ENCODE measurements around the gene RP9. TPM values are rescaled to one million over a fixed set of nuclear protein-coding genes. Genes with fewer than 3 reads are reported as not detected.

Gene RP9
- polyA plus RNA-seq, 2 of the 4 experiments (the other 2 are of a cell fraction): 25.7 to 51.5 TPM

DNA sequence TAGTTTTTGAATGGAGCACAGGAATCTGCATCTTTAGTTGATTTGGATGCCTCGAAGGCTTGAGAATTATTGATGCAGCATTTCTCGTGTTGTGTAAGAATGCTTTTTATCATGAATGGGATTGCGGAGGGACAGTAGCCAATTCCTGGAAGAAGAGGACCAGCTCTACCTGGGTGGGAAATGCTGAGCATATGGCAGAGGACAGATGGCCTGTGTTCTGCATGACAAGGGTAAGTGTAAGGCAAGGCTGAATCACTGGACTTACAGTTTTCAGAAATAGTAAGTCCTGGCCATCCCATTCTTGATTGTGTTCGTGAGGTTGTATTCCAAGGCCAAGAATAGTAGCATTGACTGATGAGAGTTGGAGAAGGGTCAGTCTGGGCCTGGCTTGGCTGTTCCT is 15.9 kb downstream of the RP9 start:
- Histone ChIP-seq H3K27ac (no peak overlapping the region), H3K4me1 (no peaks in the 10 kb centered on the region), H3K4me2 (no peak overlapping the region), H3K4me3 (no peak overlapping the region), H3K9me3 (no peaks in the 10 kb centered on the region)
- no peak for DNase-seq (ENCODE audit: low read depth in 1 of 2, low spot score in 1 of 2)
- POLR2A ChIA-PET: no interaction called here
- no peak for ATAC-seq
- FAIRE-seq: no peak
- 91% methylated on average over 4 of the region's 4 CpGs for WGBS (ENCODE audit: missing lambda C conversion rate)
- CTCF ChIA-PET: no interaction called here
- TF ChIP-seq, protein P1, sequence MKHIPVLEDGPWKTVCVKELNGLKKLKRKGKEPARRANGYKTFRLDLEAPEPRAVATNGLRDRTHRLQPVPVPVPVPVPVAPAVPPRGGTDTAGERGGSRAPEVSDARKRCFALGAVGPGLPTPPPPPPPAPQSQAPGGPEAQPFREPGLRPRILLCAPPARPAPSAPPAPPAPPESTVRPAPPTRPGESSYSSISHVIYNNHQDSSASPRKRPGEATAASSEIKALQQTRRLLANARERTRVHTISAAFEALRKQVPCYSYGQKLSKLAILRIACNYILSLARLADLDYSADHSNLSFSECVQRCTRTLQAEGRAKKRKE (CRISPR knock-in tag; IDR thresholded peaks at IDR 0.05; ENCODE audit: low read depth): no peak
- TF ChIP-seq POLR2AphosphoS2 (conservative IDR thresholded peaks at IDR 0.05; ENCODE audit: low read length): no peak
- TF ChIP-seq NR3C1 (IDR thresholded peaks at IDR 0.05): no peak
- no peak for TF ChIP-seq CBX2 (IDR thresholded peaks at IDR 0.05; ENCODE audit: borderline replicate concordance, low read depth)
- no peak for TF ChIP-seq EHMT2 (IDR thresholded peaks at IDR 0.05; ENCODE audit: low read depth)
- TF ChIP-seq KDM5A (IDR thresholded peaks at IDR 0.05): no peak
- no peak for TF ChIP-seq HOXB13 (CRISPR knock-in tag; IDR thresholded peaks at IDR 0.05; ENCODE audit: low read depth)
- no peak for TF ChIP-seq EHF (CRISPR knock-in tag; IDR thresholded peaks at IDR 0.05)
- TF ChIP-seq FOSB (CRISPR knock-in tag; IDR thresholded peaks at IDR 0.05): no peak
- TF ChIP-seq E2F6 (IDR thresholded peaks at IDR 0.05; ENCODE audit: borderline replicate concordance, low read depth): no peak

GRCh38 chr7:33091641-33092191 is 17.5 kb downstream of the RP9 start:
- no peaks in the 10 kb centered on the region for H3K4me1 ChIP-seq
- WGBS (ENCODE audit: missing lambda C conversion rate): 75% methylated on average over 5 of the region's 5 CpGs
- TF ChIP-seq RAD21 (conservative IDR thresholded peaks at IDR 0.05 in 1 of 2, IDR thresholded peaks at IDR 0.05 in 1 of 2): no peak
- TF ChIP-seq MAZ (IDR thresholded peaks at IDR 0.05; ENCODE audit: borderline replicate concordance, low read depth, low read length): no peak
- no peak for TF ChIP-seq KDM5A (IDR thresholded peaks at IDR 0.05)
- TF ChIP-seq HOXB5 (CRISPR knock-in tag; IDR thresholded peaks at IDR 0.05): no peak
- no peak for TF ChIP-seq RNF2 (IDR thresholded peaks at IDR 0.05; ENCODE audit: borderline replicate concordance, low read depth)
- no peak for TF ChIP-seq JUNB (IDR thresholded peaks at IDR 0.05)
- TF ChIP-seq HDAC2 (IDR thresholded peaks at IDR 0.05): no peak
- TF ChIP-seq ZSCAN20 (CRISPR knock-in tag; IDR thresholded peaks at IDR 0.05): no peak
- TF ChIP-seq EP300 (IDR thresholded peaks at IDR 0.05): no peak
- no peak for TF ChIP-seq TFCP2L1 (CRISPR knock-in tag; IDR thresholded peaks at IDR 0.05)
- ATAC-seq (no peak), FAIRE-seq (no peak), DNase-seq (ENCODE audit: low read depth in 1 of 2, low spot score in 1 of 2) (no peak)
- H3K27ac ChIP-seq: no peak overlapping the region
- H3K4me3 ChIP-seq: no peak overlapping the region
- ChIA-PET POLR2A (no interaction called here), CTCF (interaction anchor here (1.6 kb wide), 1 partner anchor 17 kb away, joined by 6 read pairs; the partner anchor contains the start of gene RP9)
- H3K4me2 ChIP-seq: no peak overlapping the region
- no peaks in the 10 kb centered on the region for H3K9me3 ChIP-seq

DNA sequence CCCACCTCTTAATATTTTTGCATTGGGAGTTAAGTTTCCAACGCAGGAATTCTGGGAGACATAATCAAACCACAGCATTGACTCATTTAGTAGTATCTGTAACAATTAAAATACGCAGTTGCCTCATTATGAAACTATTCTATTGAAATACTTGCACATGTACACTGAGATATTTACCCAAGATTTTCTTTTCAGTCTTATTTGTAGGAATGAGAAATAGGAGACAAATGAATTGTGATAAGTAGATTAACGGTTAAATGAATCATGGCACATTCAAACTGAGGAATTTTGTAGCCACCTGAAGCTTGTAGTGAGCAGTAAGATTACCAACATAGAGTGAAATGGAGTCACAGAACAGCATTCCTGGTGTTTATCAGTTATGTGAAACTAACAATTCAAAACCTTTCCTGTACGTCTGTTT is 18.1 kb downstream of the RP9 start:
- H3K4me1 ChIP-seq: no peaks in the 10 kb centered on the region
- POLR2A ChIA-PET: no interaction called here
- ATAC-seq (no peak), DNase-seq (ENCODE audit: low read depth in 1 of 2, low spot score in 1 of 2) (no peak), FAIRE-seq (no peak)
- no peak overlapping the region for H3K27ac ChIP-seq
- CTCF ChIA-PET: no interaction called here
- no peak overlapping the region for H3K4me3 ChIP-seq
- H3K9me3 ChIP-seq: no peaks in the 10 kb centered on the region
- no peak overlapping the region for H3K4me2 ChIP-seq
- TF ChIP-seq HMGXB4 (CRISPR knock-in tag; IDR thresholded peaks at IDR 0.05; ENCODE audit: borderline replicate concordance): no peak
- TF ChIP-seq POLR2A (IDR thresholded peaks at IDR 0.05; ENCODE audit: low read length): no peak
- TF ChIP-seq HDAC2 (IDR thresholded peaks at IDR 0.05): no peak
- no peak for TF ChIP-seq HOXB5 (CRISPR knock-in tag; IDR thresholded peaks at IDR 0.05)
- no peak for TF ChIP-seq EHMT2 (IDR thresholded peaks at IDR 0.05; ENCODE audit: low read depth)
- TF ChIP-seq CBX2 (IDR thresholded peaks at IDR 0.05; ENCODE audit: borderline replicate concordance, low read depth): no peak
- TF ChIP-seq POLR2AphosphoS2 (conservative IDR thresholded peaks at IDR 0.05; ENCODE audit: low read length): no peak
- TF ChIP-seq, protein P2, sequence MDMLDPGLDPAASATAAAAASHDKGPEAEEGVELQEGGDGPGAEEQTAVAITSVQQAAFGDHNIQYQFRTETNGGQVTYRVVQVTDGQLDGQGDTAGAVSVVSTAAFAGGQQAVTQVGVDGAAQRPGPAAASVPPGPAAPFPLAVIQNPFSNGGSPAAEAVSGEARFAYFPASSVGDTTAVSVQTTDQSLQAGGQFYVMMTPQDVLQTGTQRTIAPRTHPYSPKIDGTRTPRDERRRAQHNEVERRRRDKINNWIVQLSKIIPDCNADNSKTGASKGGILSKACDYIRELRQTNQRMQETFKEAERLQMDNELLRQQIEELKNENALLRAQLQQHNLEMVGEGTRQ (IDR thresholded peaks at IDR 0.05): no peak
- TF ChIP-seq SREBF2 (IDR thresholded peaks at IDR 0.05): no peak
- TF ChIP-seq RCOR1 (IDR thresholded peaks at IDR 0.05; ENCODE audit: low read depth, low read length): no peak
- TF ChIP-seq EHF (CRISPR knock-in tag; IDR thresholded peaks at IDR 0.05): no peak
- no peak for TF ChIP-seq JUN (IDR thresholded peaks at IDR 0.05)
- no peak for TF ChIP-seq FOSL2 (IDR thresholded peaks at IDR 0.05)
- no peak for TF ChIP-seq FOSL2 (CRISPR knock-in tag; IDR thresholded peaks at IDR 0.05)
- no peak for TF ChIP-seq BCL3 (IDR thresholded peaks at IDR 0.05)
- TF ChIP-seq MYC (IDR thresholded peaks at IDR 0.05; ENCODE audit: borderline replicate concordance, low read length): no peak
- no peak for TF ChIP-seq NPAS2 (CRISPR knock-in tag; IDR thresholded peaks at IDR 0.05; ENCODE audit: borderline replicate concordance)
- no peak for TF ChIP-seq CHD2 (IDR thresholded peaks at IDR 0.05; ENCODE audit: low read length, partially characterized antibody)
- no peak for TF ChIP-seq NR3C1 (IDR thresholded peaks at IDR 0.05)
- TF ChIP-seq TFCP2L1 (CRISPR knock-in tag; IDR thresholded peaks at IDR 0.05): no peak
- 86% methylated on average over 4 of the region's 4 CpGs for WGBS (ENCODE audit: missing lambda C conversion rate)

Measured in A549 (cell line).